GM18502 (cell line): ENCODE data around the gene DAPK2.

Experiments used
- ATAC-seq: cut with Tn5 transposase; IDR thresholded peaks from one replicate; pipeline ENCODE4 v1.9.1; 2021; ENCODE audit warnings: mild to moderate bottlenecking; ENCODE audit not compliant: unreplicated experiment, poor library complexity

DAPK2 gene

GRCh38 chr15:63880744-63881143 lies 165.5 kb downstream of the DAPK2 start:
- ATAC-seq = no peak

- ATAC-seq = no peak
Observed at GRCh38 chr15:63879995-63880394, 166.3 kb downstream of the DAPK2 start.

GRCh38 chr15:63879211-63879610 lies 167.1 kb downstream of the DAPK2 start:
- ATAC-seq = no peak

GRCh38 chr15:63877713-63878271 lies 168.5 kb downstream of the DAPK2 start:
- ATAC-seq = no peak

- ATAC-seq = no peak
Observed at GRCh38 chr15:63876085-63876662, 170.1 kb downstream of the DAPK2 start.

GRCh38 chr15:63874616-63875015 lies 171.7 kb downstream of the DAPK2 start:
- no peak for ATAC-seq

- no peak for ATAC-seq
Observed at GRCh38 chr15:63872759-63873510, 173.3 kb downstream of the DAPK2 start.

GRCh38 chr15:63870487-63871209 lies 175.6 kb downstream of the DAPK2 start:
- no peak for ATAC-seq

- no peak for ATAC-seq
Observed at GRCh38 chr15:63870043-63870394, 176.3 kb downstream of the DAPK2 start.

- ATAC-seq = no peak
Observed at GRCh38 chr15:63869371-63870042, 176.8 kb downstream of the DAPK2 start.

- no peak for ATAC-seq
Observed at GRCh38 chr15:63864186-63864585, 182.1 kb downstream of the DAPK2 start.

GRCh38 chr15:63861946-63862517 lies 184.3 kb downstream of the DAPK2 start:
- ATAC-seq = no peak

GRCh38 chr15:63860555-63860954 lies 185.7 kb downstream of the DAPK2 start:
- ATAC-seq = no peak

GRCh38 chr15:63860155-63860554 lies 186.1 kb downstream of the DAPK2 start:
- ATAC-seq = peak; percentile 64

- ATAC-seq = no peak
Observed at GRCh38 chr15:63858881-63859280, 187.4 kb downstream of the DAPK2 start.

GRCh38 chr15:63858448-63858847 lies 187.8 kb downstream of the DAPK2 start:
- ATAC-seq = no peak

GRCh38 chr15:63857461-63857856 lies 188.8 kb downstream of the DAPK2 start:
- no peak for ATAC-seq
